ENCODE results near the gene PPP1R14B. TPM values are rescaled to one million over a fixed set of nuclear protein-coding genes. Genes with fewer than 3 reads are reported as not detected.

The PPP1R14B gene
- total RNA-seq, 4 donors from 2014 or later, result 144 to 444 (median 237) TPM

- peaks cover 0 to 7% of the 10 kb centered on the region in 2 donors for H3K36me3 ChIP-seq
- H3K4me3 ChIP-seq, result no peak overlapping the region
- H3K9me3 ChIP-seq, result no peaks in the 10 kb centered on the region
- peaks cover 15 to 35% of the 10 kb centered on the region in 2 donors for H3K4me1 ChIP-seq
- ATAC-seq (no peak), DNase-seq (no peak)
- H3K27ac ChIP-seq, result peak overlapping the region in 1 of 4 donors; percentile 95
- TF ChIP-seq CTCF (IDR thresholded peaks at IDR 0.05 in 4 of 5, conservative IDR thresholded peaks at IDR 0.05 in 1 of 5), result no peak
- no peak for TF ChIP-seq POLR2A (IDR thresholded peaks at IDR 0.05)
- no peaks in the 10 kb centered on the region for H3K27me3 ChIP-seq
- in situ Hi-C loops (cut with MboI; ENCODE audit: low sequenced_read_pairs in 4 of 4) (no loop called here), intact Hi-C loops (cut with DNase I; ENCODE audit: low total_unique reads) (no loop called here)
Observed at GRCh38 chr11:64220798-64221197, 25.9 kb downstream of the PPP1R14B start.

DNA sequence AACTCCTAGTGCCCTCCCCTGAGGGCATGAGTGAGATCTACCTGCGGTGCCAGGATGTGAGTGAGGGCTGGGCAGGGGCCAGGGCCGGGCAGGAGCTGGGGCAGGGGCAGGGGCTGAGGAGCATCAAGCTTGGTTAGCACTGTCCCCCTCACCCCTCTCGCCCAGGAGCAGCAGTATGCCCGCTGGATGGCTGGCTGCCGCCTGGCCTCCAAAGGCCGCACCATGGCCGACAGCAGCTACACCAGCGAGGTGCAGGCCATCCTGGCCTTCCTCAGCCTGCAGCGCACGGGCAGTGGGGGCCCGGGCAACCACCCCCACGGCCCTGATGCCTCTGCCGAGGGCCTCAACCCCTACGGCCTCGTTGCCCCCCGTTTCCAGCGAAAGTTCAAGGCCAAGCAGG is 26.5 kb downstream of the PPP1R14B start:
- H3K4me3 ChIP-seq, result no peak overlapping the region
- intact Hi-C loops (cut with DNase I; ENCODE audit: low total_unique reads), result no loop called here

DNA sequence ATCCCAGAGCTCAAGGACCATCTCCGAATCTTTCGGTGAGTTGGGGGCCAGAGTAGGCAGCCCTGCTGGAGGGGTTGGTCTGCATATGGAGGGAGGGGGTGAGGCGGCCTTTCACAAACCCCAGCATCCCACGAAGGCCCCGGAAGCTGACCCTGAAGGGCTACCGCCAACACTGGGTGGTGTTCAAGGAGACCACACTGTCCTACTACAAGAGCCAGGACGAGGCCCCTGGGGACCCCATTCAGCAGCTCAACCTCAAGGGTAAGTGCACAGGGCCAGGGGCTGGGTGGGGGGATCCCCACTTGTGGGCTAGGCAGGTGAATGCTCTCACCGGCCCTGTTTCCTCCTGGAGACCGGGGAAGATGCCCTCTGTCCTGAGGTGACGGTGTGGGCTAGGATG is 27.0 kb downstream of the PPP1R14B start:
- ATAC-seq, result no peak
- Histone ChIP-seq H3K4me1 (peaks cover 6 to 26% of the 10 kb centered on the region in 2 donors), H3K27ac (no peak overlapping the region), H3K36me3 (peaks cover 0 to 7% of the 10 kb centered on the region in 2 donors), H3K9me3 (no peaks in the 10 kb centered on the region), H3K27me3 (no peaks in the 10 kb centered on the region), H3K4me3 (no peak overlapping the region)
- TF ChIP-seq CTCF (IDR thresholded peaks at IDR 0.05 in 4 of 5, conservative IDR thresholded peaks at IDR 0.05 in 1 of 5) (no peak), POLR2A (IDR thresholded peaks at IDR 0.05) (no peak)
- no peak for DNase-seq
- intact Hi-C loops (cut with DNase I; ENCODE audit: low total_unique reads) (no loop called here), in situ Hi-C loops (cut with MboI; ENCODE audit: low sequenced_read_pairs in 4 of 4) (no loop called here)

More for the DNA sequence above, 26.5 kb downstream of the PPP1R14B start:
- no peaks in the 10 kb centered on the region for H3K9me3 ChIP-seq
- H3K36me3 ChIP-seq, result peaks cover 0 to 7% of the 10 kb centered on the region in 2 donors
- ATAC-seq (no peak), DNase-seq (no peak)
- in situ Hi-C loops (cut with MboI; ENCODE audit: low sequenced_read_pairs in 4 of 4), result no loop called here
- no peak overlapping the region for H3K27ac ChIP-seq
- peaks cover 11 to 31% of the 10 kb centered on the region in 2 donors for H3K4me1 ChIP-seq
- TF ChIP-seq CTCF (IDR thresholded peaks at IDR 0.05 in 4 of 5, conservative IDR thresholded peaks at IDR 0.05 in 1 of 5), result no peak
- no peak for TF ChIP-seq POLR2A (IDR thresholded peaks at IDR 0.05)
- H3K27me3 ChIP-seq, result no peaks in the 10 kb centered on the region

DNA sequence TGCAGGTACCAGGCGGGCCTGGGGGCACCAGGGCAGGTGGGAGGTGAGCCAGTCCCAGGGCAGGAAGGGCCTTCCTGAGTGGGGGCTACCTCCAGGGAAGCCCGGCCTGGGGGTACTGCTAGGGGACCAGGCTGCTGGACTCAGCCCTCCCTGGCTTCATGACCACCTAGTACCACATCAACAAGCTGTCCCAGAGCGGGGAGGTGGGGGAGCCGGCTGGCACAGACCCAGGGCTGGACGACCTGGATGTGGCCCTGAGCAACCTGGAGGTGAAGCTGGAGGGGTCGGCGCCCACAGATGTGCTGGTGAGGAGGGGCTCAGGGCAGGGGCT is 27.4 kb downstream of the PPP1R14B start:
- H3K4me1 ChIP-seq, result peaks cover 4 to 21% of the 10 kb centered on the region in 2 donors
- no peaks in the 10 kb centered on the region for H3K9me3 ChIP-seq
- no peak for DNase-seq
- in situ Hi-C loops (cut with MboI; ENCODE audit: low sequenced_read_pairs in 4 of 4) (no loop called here), intact Hi-C loops (cut with DNase I; ENCODE audit: low total_unique reads) (no loop called here)
- no peak for TF ChIP-seq POLR2A (IDR thresholded peaks at IDR 0.05)
- no peak for TF ChIP-seq CTCF (IDR thresholded peaks at IDR 0.05 in 4 of 5, conservative IDR thresholded peaks at IDR 0.05 in 1 of 5)
- no peak overlapping the region for H3K4me3 ChIP-seq
- H3K27ac ChIP-seq, result no peak overlapping the region
- peaks cover 0 to 7% of the 10 kb centered on the region in 2 donors for H3K36me3 ChIP-seq
- H3K27me3 ChIP-seq, result no peaks in the 10 kb centered on the region
- ATAC-seq, result no peak

All from gastrocnemius medialis (tissue), 4 donors.